NCI-H2227 (cell line): Measurements from ENCODE around the gene METTL14.

ENCODE experiments used
- DNase-seq: peaks from one replicate; lab custom pipeline; 2025; ENCODE audit not compliant: unreplicated experiment; lab: John Stamatoyannopoulos, UW

Gene METTL14

DNA sequence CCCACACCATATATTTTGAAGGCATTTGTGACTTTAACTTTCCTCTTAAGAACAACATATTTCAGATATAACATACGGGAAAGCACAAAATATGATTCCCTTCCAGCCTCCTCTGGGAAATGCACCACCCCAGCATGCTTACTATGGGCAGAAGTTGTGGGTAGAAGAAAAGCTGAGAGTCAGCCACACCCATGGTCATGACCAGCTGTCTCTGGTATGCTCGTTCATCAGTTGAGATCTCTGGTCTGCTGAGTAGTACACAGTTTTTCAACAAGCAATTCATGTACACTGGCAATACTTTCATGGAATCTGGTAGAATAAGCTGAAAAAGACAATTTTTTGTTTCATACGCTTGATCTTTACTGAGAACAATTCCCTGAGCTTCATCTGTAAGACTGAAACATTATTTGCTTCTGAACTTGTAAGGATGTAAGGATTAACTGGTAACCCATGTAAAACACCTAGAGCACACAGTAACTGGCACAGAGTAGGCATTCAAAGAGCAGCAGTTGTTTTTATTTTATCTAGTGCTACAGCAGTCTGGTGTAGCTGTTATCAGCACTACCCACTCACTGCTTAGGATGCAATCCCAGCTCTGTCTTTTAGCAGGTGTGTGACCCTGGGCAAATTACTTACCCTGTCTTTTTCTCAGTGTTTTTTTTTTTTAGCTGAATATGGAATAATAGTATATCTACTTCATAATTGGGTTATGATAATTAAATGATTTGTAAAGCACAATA is 47.6 kb downstream of the METTL14 start:
- no peak for DNase-seq

GRCh38 chr4:118734491-118735205 is 49.5 kb downstream of the METTL14 start:
- DNase-seq, result no peak

GRCh38 chr4:118736900-118737299 is 51.7 kb downstream of the METTL14 start:
- no peak for DNase-seq

DNA sequence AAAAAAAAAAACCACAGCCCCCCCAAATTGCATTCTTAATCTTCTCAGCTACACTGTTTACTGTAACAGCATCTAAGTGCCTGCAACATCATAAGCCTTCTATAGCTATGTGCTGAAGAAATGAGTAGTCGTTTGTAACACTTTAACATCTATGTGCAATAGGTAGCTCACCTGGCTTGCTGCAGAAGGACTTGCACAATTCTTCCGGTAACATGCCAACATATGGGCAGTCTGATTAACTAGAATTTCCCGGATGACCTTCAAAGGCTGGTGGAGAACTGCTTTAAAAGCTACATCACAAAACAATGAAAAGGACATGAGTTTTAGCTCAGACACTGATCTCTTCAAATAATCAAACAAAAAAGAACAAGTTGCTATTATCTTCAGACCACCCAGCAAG is 52.9 kb downstream of the METTL14 start:
- no peak for DNase-seq

- DNase-seq, result no peak
These were observed 54.0 kb downstream of the METTL14 start for GRCh38 chr4:118739022-118739713.

DNA sequence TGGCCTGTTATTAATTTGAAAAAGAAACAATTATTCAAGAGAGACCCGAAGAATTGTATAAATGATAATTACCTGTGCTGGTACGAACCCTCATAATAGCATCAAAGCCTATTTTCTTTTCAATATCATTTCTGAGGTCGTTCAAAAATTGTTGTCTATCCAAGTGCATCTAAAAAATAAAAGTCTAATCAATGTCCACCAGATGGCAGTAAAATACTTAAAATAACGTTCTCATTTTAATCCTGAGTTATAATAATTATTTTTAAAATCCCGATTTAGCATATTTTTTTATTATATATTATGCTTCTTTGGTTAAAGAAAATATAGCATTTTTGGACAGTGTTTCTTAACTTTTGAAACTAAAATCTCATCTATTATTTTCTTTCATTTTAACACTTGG is 55.7 kb downstream of the METTL14 start:
- DNase-seq, result peak; percentile 23

DNA sequence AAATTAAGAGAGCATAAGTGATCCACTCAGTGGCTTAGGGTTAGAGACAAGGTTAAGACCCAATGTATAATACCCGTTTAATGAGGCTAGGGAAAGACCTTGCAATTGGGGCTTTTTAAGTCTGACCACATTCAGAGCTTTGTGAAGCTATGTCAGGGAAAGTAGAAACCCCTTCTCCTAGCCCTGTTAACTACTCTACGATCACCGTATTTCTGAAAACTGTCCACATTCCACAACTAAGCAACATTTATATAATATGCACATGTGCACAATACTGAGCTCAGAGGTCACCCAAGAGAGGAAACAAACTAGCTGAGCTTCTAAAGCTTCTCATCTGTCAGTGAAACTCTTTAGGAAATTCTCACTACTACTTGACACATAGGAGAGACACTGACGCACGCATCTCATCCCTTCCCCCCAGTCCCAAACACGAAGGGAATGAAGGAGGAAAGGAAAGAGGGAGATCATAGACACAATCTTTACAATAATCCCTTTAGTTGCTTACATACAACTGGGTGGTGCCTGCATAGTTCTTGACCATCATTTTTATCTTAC is 56.2 kb downstream of the METTL14 start:
- DNase-seq, result no peak

GRCh38 chr4:118742050-118742449 is 56.9 kb downstream of the METTL14 start:
- no peak for DNase-seq

DNA sequence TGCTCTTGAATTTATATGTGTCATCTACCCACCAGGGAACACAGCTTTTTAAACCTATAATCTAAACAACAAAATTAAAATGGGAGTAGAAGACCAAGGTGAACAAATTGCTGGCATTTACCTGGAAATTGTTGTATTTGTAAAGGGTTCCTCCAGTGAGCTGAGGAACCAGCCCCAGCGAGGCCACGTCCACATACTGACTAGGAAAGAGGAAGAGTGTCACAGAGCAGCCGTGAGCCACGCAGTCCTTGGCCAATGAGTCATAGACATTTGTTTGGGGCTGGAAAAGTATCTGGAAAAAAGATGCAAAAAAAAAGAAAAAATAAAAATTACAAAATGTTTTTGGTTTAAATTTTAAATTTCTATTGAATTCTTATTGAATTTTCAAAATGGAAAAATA is 58.7 kb downstream of the METTL14 start:
- DNase-seq, result no peak

- DNase-seq, result no peak
These were observed 60.2 kb downstream of the METTL14 start for GRCh38 chr4:118745357-118745756.

DNA sequence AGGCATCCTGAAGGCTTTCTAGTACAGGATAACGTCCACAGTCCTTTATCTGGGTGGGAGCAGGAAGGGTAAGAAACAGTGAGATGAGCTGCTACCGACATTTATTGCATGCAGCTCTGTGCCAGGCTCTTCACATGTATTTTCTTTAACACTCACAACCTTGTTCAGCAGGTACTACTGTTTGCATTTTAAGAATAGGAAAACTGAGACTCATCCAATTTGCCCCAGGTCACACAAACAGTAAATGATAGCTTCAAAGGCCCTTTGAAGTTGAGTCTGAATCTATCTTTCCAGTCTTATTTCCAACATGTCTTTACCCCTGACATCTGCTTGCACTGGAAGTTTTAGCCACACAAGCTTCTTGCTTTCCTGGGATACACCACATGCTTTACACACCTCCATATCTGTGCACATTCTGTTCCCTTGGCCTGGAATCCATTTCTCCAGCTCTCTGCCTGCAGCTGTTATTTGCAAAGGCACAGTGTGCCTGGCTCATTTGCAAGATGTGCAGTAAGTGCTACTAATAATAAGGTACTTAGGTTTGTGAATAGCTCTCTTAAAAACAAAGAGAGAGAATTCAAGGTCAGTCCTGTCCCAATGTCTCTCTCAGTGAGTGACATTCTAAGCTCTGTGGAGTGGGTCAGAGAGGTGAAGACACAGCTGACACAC is 61.2 kb downstream of the METTL14 start:
- DNase-seq, result peak; percentile 21

GRCh38 chr4:118749347-118749988 is 64.3 kb downstream of the METTL14 start:
- no peak for DNase-seq

DNA sequence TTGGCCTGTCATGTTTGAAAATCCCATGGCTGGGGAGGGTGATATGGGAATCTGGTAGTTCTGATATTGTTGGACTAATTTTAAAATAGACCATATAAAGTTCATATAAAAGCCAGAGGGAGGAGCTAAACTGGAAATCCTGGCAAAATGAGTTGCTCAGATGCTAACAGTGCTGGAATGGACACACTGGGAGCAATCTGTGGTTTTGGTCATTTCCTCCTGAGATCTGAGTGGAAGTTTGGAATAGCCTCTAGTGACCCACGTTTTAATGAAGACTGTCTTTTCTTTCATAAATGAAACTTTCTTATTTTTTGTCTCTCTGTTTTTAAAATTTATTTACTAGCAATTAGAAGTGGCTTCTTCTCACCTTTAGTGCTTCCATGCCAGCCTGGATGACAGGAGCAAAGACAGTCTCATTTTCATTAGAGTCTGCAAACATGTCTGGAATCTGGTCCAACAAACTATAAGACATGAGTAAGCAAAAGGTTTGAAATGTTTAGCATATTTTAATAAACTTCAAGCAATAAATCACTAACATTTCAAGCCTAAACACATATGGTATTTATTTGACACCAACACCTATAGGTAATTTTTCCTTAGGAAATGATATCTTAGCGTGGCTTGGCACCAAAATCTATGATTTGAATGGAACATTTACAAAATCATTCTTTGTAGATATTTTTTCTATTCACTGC is 66.6 kb downstream of the METTL14 start:
- no peak for DNase-seq

DNA sequence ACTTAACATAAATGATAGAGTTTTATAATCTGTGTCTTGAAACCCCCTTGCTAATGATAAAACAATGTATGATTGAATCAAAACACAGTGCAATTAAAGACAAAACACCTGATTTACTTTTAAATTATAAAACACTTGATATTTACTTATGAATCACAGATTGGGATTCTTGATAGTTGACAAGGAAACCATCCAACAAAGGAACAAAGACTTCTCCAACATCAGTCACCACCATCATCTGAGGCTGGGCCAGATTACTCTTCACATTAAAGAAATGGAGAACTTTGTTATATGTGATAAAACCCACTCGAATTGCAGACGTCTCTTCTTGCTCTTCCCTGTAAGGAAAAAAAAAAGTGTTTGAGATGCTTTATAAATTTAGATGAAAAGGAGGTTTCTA is 67.4 kb downstream of the METTL14 start:
- no peak for DNase-seq

DNA sequence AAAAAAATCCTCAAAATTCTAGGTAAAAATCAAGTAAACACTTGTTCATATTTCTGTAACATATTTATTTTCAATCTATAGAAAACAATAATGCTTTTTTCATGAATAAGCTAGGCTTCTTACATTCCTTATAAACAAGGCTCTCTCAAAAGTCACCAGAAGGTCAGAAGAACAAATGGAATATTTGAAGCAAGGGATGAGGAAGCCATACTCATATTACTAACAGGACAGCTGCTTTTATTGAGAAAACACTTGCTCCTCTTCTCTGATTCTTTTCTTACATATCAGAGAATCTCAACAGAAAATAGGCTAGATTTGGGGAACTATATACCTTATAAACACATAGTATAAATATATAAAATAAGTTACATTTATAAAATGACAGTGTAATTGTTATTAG is 67.9 kb downstream of the METTL14 start:
- DNase-seq, result no peak

GRCh38 chr4:118753685-118754084 is 68.5 kb downstream of the METTL14 start:
- DNase-seq, result no peak

- no peak for DNase-seq
These were observed 69.7 kb downstream of the METTL14 start for GRCh38 chr4:118754890-118755289.

- DNase-seq, result no peak
These were observed 70.4 kb downstream of the METTL14 start for GRCh38 chr4:118755438-118756226.

- no peak for DNase-seq
These were observed 71.2 kb downstream of the METTL14 start for GRCh38 chr4:118756429-118756828.
